Astrocyte of the spinal cord (primary cell): Measurements from ENCODE around the gene TP53AIP1.
A peak's percentile ranks its signal among the peaks of the same experiment; 100 is the strongest.

Source experiments
- DNase-seq: peaks from one replicate; pipeline ENCODE4 v3.0.0; 2011; ENCODE audit warnings: low read depth, low spot score
- H3K4me3 ChIP-seq: 2 replicates; pipeline ENCODE4 v1.5.1; 2011; ENCODE audit warnings: low read depth, mild to moderate bottlenecking, low read length, moderate library complexity
- in situ Hi-C: cut with HindIII; loops from 2 replicates; pipeline ENCODE4 v1.10.0; 2017; ENCODE audit warnings: low sequenced_read_pairs
- TF ChIP-seq, protein P1 (sequence below): IDR thresholded peaks from 2 replicates; pipeline ENCODE4 v1.5.1; 2012; ENCODE audit warnings: low read depth, mild to moderate bottlenecking, low read length, inconsistent platforms

The TP53AIP1 gene

DNA sequence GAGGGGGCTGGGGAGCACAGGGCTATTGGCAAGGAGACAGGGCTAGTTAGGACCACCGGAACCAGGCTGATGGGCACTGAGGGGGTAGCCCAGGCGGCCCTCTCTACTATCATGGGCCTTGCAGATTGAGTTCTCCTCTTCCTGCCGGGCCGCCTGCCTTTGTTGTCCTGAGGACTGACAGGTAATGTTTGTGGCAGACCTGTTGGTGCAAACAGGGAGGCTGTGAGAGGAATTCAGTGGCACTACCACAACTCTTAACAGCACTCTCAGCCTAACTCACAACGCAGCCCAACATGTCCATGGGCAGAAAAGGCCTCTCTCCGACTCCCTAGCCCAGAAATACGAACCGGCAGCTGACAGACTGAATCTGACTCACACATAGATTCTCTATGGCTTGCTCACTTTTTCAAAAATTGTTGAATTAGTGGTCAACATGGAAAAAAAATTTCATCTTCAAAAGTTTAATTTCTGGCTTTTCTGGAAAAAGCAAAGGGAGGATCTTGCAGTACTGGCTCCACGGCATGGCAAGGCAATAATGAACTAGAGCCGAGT is 40.1 kb downstream of the TP53AIP1 start:
- peak; percentile 49 for DNase-seq
- H3K4me3 ChIP-seq, result no peak overlapping the region
- in situ Hi-C loops, result no loop called here
- TF ChIP-seq, protein P1, sequence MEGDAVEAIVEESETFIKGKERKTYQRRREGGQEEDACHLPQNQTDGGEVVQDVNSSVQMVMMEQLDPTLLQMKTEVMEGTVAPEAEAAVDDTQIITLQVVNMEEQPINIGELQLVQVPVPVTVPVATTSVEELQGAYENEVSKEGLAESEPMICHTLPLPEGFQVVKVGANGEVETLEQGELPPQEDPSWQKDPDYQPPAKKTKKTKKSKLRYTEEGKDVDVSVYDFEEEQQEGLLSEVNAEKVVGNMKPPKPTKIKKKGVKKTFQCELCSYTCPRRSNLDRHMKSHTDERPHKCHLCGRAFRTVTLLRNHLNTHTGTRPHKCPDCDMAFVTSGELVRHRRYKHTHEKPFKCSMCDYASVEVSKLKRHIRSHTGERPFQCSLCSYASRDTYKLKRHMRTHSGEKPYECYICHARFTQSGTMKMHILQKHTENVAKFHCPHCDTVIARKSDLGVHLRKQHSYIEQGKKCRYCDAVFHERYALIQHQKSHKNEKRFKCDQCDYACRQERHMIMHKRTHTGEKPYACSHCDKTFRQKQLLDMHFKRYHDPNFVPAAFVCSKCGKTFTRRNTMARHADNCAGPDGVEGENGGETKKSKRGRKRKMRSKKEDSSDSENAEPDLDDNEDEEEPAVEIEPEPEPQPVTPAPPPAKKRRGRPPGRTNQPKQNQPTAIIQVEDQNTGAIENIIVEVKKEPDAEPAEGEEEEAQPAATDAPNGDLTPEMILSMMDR, result no peak

DNA sequence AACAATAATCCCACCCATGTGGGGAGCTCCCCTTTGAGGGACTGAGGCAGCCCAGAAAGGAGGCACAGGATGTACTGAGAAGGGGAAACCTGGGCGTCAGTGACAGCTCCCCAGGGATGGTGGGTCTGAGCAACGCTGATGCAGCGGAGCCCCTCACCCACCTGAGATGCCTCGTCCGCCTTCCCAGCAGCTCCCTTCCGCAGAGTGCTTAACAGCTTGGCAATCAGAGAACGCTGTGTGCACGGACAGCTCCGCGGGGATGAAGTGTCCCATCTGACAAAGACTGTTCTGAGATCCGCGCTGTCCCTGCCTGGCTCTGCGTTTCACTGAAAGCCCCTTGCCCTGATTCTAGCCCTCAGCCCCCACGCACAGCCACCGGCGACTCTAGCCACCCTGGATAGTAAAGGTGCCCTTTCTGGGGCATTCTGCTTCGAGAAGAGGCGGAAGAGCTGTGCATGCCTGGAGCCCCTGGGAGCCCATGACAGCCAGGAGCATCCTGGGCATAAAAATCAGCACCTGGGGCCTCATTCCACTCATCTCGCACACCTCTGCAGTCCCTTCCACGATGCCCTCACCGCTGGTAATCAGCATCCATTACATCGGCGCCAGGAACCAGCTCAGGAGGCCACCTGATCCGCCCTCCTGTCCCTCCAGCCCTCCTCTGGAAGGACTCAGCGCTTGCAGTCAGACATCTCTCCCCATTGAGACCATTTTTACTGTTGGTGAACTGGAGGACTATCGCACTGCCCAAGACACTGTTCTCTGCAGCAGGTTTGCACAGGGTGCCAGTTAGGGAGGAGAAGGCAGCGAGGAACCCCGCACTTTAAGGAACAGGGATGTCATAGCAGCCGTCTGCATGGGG is 40.8 kb downstream of the TP53AIP1 start:
- in situ Hi-C loops, result no loop called here
- TF ChIP-seq, protein P1, result no peak
- H3K4me3 ChIP-seq, result no peak overlapping the region

DNA sequence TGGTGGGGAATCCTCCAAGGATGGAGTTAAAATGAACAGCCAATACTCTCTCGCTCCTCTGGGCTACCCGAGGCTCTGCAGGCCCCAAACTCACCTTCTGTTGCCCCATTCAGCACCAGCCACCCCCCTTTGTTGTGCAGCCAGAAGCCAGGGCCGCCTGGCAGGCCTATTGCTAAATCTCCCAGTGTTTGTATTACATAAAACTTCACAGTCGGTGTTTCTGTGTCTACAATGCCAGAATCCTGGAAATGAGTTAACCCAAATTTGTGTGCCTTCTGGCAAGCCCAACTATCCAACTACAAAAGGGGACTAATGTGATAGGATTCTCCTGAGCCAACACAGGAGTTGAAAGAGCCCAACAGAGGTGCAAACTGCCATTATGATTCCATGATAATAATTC is 42.2 kb downstream of the TP53AIP1 start:
- H3K4me3 ChIP-seq, result no peak overlapping the region
- TF ChIP-seq, protein P1, result no peak
- in situ Hi-C loops, result no loop called here
- no peak for DNase-seq

More for the DNA sequence above, 40.8 kb downstream of the TP53AIP1 start:
- no peak for DNase-seq

DNA sequence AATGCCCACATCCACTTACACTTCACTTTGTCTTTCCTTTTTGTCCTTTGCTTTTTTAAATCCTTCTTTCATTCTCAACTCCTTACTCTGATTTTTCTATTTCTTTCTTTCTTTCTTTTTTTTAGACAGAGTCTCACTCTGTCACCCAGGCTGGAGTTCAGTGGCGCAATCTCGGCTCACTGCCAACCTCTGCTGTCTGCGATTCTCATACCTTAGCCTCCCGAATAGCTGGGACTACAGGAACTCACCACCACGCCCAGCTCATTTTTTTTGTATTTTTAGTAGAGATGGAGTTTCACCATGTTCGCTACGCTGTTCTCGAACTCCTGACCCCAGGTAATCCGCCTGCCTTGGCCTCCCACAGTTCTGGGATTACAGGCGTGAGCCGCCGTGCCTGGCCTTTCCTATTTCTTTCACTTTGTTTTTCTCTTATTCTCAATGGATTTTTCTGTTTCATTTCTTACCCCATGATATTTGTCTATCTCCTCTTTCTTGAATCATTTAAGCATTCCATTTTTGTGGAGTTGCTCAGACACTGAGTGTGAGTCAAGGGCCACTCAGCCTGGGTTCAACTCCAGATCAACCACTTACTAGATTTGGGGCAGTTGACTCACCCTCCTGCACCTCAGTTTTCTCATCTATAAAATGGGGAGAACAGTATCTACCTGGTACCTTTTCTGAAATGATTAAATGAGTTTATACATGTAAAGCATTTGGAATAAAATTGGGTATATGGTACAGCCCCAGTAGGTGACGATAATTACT is 43.9 kb downstream of the TP53AIP1 start:
- TF ChIP-seq, protein P1, result no peak
- H3K4me3 ChIP-seq, result no peak overlapping the region
- no peak for DNase-seq
- in situ Hi-C loops, result no loop called here

DNA sequence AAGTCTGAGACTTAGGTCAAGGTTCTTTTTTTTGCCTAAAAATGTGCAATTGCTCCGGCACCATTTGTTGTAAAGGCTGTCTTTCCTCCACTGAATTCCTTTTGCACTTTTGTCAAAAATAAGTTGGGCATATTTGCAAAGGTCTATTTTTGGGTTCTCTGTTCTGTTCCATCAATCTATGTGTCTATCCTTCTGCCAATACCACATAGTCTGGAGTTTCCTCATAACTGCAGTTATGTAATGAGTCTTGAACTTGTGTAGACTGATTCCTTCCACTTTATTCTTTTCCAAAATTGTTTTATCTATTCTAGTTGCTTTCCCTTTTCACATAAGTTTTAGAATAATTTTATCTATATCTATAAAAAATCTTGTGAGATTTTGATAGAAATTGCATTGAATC is 44.8 kb downstream of the TP53AIP1 start:
- TF ChIP-seq, protein P1, result no peak
- H3K4me3 ChIP-seq, result no peak overlapping the region
- DNase-seq, result no peak
- in situ Hi-C loops, result no loop called here

DNA sequence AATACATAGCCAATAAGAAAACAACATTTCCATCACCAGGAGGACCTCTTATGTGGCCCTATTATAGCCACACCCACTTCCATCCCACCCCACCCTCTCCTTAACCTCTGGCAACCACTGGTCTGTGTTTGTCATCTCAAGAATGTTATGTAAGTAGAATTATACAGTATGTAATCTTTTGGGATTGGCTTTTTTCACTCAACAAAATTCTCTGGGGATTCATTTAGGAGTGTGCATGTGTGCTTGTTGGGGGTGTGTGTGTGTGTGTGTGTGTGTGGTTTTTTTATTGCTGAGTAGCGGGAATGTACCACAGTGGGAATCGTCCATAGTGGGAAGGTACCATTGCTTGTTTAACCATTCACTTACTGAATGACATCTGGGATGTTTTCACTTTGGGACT is 46.3 kb downstream of the TP53AIP1 start:
- TF ChIP-seq, protein P1, result no peak
- in situ Hi-C loops, result no loop called here
- H3K4me3 ChIP-seq, result no peak overlapping the region
- no peak for DNase-seq
